IMR-90 (cell line): ENCODE data around the gene PRKCB. TPM values are rescaled to one million over a fixed set of nuclear protein-coding genes. Genes with fewer than 3 reads are reported as not detected.

Experiments used
- ATAC-seq: fragments of 200-7000 bp; cut with Tn5 transposase; 2 replicates; pipeline ENCODE4 v1.9.1; 2020; ENCODE audit warnings: low read depth, mild to moderate bottlenecking, moderate library complexity
- BruUV-seq: library from RNA; stranded (reverse); fragments of 400-500 nt; replicated peaks from 2 replicates; lab custom pipeline; 2021; lab: Mats Ljungman, UMichigan
- CTCF ChIA-PET: fragments of 300-600 bp; formaldehyde crosslinking; extraction: SDS; loops from one replicate; lab custom pipeline; 2021; ENCODE audit warnings: antibody characterized with exemption; lab: Yijun Ruan, JAX
- POLR2A ChIA-PET: fragments of 300-600 bp; sonication (Branson Sonifier 250); formaldehyde crosslinking; loops from one replicate; lab custom pipeline; 2022; ENCODE audit warnings: antibody characterized with exemption; ENCODE audit not compliant: unreplicated experiment; lab: Charles Lee
- DNase-seq: peaks from one replicate; pipeline ENCODE4 v3.0.0; 2013
- H2AFZ ChIP-seq: replicated peaks from 2 replicates; pipeline ENCODE3; 2013; ENCODE audit warnings: low read length, mild to moderate bottlenecking; ENCODE audit not compliant: poor library complexity
- H2AK5ac ChIP-seq: 2 replicates; pipeline ENCODE4 v1.6.1; 2013; ENCODE audit warnings: low read depth, low read length, inconsistent platforms
- H2AK9ac ChIP-seq: replicated peaks from 2 replicates; pipeline ENCODE3; 2013; ENCODE audit warnings: mild to moderate bottlenecking, low read depth, low read length, moderate library complexity; ENCODE audit not compliant: poor library complexity
- H2BK120ac ChIP-seq: 2 replicates; pipeline ENCODE4 v1.6.1; 2013; ENCODE audit warnings: low read depth, low read length, inconsistent platforms
- H2BK15ac ChIP-seq: 3 replicates; pipeline ENCODE4 v1.6.1; 2013; ENCODE audit warnings: low read depth, low read length, inconsistent platforms
- H2BK20ac ChIP-seq: 2 replicates; pipeline ENCODE4 v1.6.1; 2013; ENCODE audit warnings: low read depth, mild to moderate bottlenecking, inconsistent platforms, low read length, moderate library complexity
- H2BK5ac ChIP-seq: 2 replicates; pipeline ENCODE4 v1.6.1; 2013; ENCODE audit warnings: mild to moderate bottlenecking, low read depth, low read length, inconsistent platforms; ENCODE audit not compliant: poor library complexity, severe bottlenecking
- H3K14ac ChIP-seq: replicated peaks from 2 replicates; pipeline ENCODE4 v1.6.1; 2013; ENCODE audit warnings: low read depth, low read length, inconsistent platforms
- H3K18ac ChIP-seq: 2 replicates; pipeline ENCODE4 v1.6.1; 2013; ENCODE audit warnings: low read depth, low read length, control low read depth
- H3K23ac ChIP-seq: 2 replicates; pipeline ENCODE4 v1.6.1; 2013; ENCODE audit warnings: low read depth, low read length, inconsistent platforms
- H3K27ac ChIP-seq: 2 replicates; pipeline ENCODE4 v1.5.1; 2013; ENCODE audit warnings: mild to moderate bottlenecking, control low read depth, low read length; ENCODE audit not compliant: insufficient read depth
- H3K27me3 ChIP-seq: 2 replicates; pipeline ENCODE4 v1.6.1; 2013; ENCODE audit warnings: low read length; ENCODE audit not compliant: control insufficient read depth, insufficient read depth
- H3K36me3 ChIP-seq: 2 replicates; pipeline ENCODE4 v1.6.1; 2013; ENCODE audit warnings: low read length, mixed read lengths; ENCODE audit not compliant: control insufficient read depth, insufficient read depth
- H3K4ac ChIP-seq: 2 replicates; pipeline ENCODE4 v1.6.1; 2013; ENCODE audit warnings: low read depth, low read length, inconsistent platforms
- H3K4me1 ChIP-seq: 2 replicates; pipeline ENCODE4 v1.6.1; 2013; ENCODE audit warnings: low read length, mixed read lengths; ENCODE audit not compliant: control insufficient read depth, insufficient read depth
- H3K4me2 ChIP-seq: 2 replicates; pipeline ENCODE4 v1.6.1; 2013; ENCODE audit warnings: low read depth, mild to moderate bottlenecking, control low read depth, low read length, moderate library complexity
- H3K4me3 ChIP-seq: 2 replicates; pipeline ENCODE4 v1.5.1; 2013; ENCODE audit warnings: low read depth, mild to moderate bottlenecking, control low read depth, low read length, moderate library complexity; ENCODE audit not compliant: insufficient read depth
- H3K56ac ChIP-seq: 2 replicates; pipeline ENCODE4 v1.6.1; 2013; ENCODE audit warnings: low read length, inconsistent platforms; ENCODE audit not compliant: insufficient read depth; ENCODE audit errors: extremely low read depth
- H3K79me1 ChIP-seq, 2 experiments: 2 replicates each; pipeline ENCODE4 v1.6.1; 2013; ENCODE audit warnings: low read length in 2 of 2, inconsistent platforms in 1 of 2, low read depth in 1 of 2
- H3K9ac ChIP-seq: 2 replicates; pipeline ENCODE4 v1.6.1; 2013; ENCODE audit warnings: low read depth, low read length, control low read depth
- H3K9me1 ChIP-seq: 2 replicates; pipeline ENCODE4 v1.6.1; 2013; ENCODE audit warnings: low read length, inconsistent platforms; ENCODE audit not compliant: insufficient read depth
- H3K9me3 ChIP-seq: 2 replicates; pipeline ENCODE4 v1.6.1; 2013; ENCODE audit warnings: low read length; ENCODE audit not compliant: control insufficient read depth, insufficient read depth
- H4K20me1 ChIP-seq: 2 replicates; pipeline ENCODE4 v1.6.1; 2013; ENCODE audit warnings: low read length, inconsistent platforms; ENCODE audit not compliant: insufficient read depth
- H4K5ac ChIP-seq: 2 replicates; pipeline ENCODE4 v1.6.1; 2013; ENCODE audit warnings: mild to moderate bottlenecking, low read depth, low read length, control low read depth
- H4K8ac ChIP-seq, 2 experiments: 2 replicates each; pipeline ENCODE4 v1.6.1; 2013; ENCODE audit warnings: low read depth in 2 of 2, low read length in 2 of 2, control low read depth in 1 of 2, inconsistent platforms in 1 of 2
- H4K91ac ChIP-seq: 2 replicates; pipeline ENCODE4 v1.6.1; 2013; ENCODE audit warnings: low read depth, low read length, inconsistent platforms; ENCODE audit not compliant: insufficient read depth
- BHLHE40 ChIP-seq: fragments of 150-350 bp; IDR thresholded peaks from 2 replicates; pipeline ENCODE4 v1.6.1; 2016; ENCODE audit warnings: mild to moderate bottlenecking, low read depth, low read length
- CEBPB ChIP-seq: IDR thresholded peaks from 2 replicates; pipeline ENCODE4 v1.6.1; 2012; ENCODE audit warnings: low read depth, low read length, improper control_type of control experiment
- CHD1 ChIP-seq: IDR thresholded peaks from 2 replicates; pipeline ENCODE4 v1.6.1; 2012; ENCODE audit warnings: low read depth, low read length, improper control_type of control experiment
- FOS ChIP-seq: fragments of 150-350 bp; IDR thresholded peaks from 2 replicates; pipeline ENCODE4 v1.6.1; 2016; ENCODE audit warnings: low read depth, low read length
- MAFK ChIP-seq: IDR thresholded peaks from 2 replicates; pipeline ENCODE4 v1.6.1; 2012; ENCODE audit warnings: low read depth, low read length, improper control_type of control experiment
- MAZ ChIP-seq: IDR thresholded peaks from 2 replicates; pipeline ENCODE4 v1.6.1; 2012; ENCODE audit warnings: low read depth, mild to moderate bottlenecking, low read length, improper control_type of control experiment, moderate library complexity, borderline replicate concordance
- MXI1 ChIP-seq: IDR thresholded peaks from 2 replicates; pipeline ENCODE4 v1.6.1; 2012; ENCODE audit warnings: low read depth, mild to moderate bottlenecking, low read length, moderate library complexity, borderline replicate concordance
- NFE2L2 ChIP-seq: fragments of 150-350 bp; IDR thresholded peaks from 2 replicates; pipeline ENCODE4 v1.6.1; 2016; ENCODE audit warnings: low read depth, mild to moderate bottlenecking, low read length
- POLR2A ChIP-seq: IDR thresholded peaks from 2 replicates; pipeline ENCODE4 v1.6.1; 2012; ENCODE audit warnings: mild to moderate bottlenecking, low read depth, low read length
- RAD21 ChIP-seq: IDR thresholded peaks from 2 replicates; pipeline ENCODE4 v1.6.1; 2012; ENCODE audit warnings: low read length, improper control_type of control experiment
- RCOR1 ChIP-seq: IDR thresholded peaks from 2 replicates; pipeline ENCODE4 v1.6.1; 2012; ENCODE audit warnings: mild to moderate bottlenecking, low read length, improper control_type of control experiment; ENCODE audit not compliant: insufficient replicate concordance
- WGBS, 2 experiments: methylation state at CpG; one replicate each; pipeline versions ENCODE4 v1.1.5 to v1.1.7; 2013; ENCODE audit warnings: missing lambda C conversion rate in 2 of 2; ENCODE audit not compliant: insufficient read length in 1 of 2; ENCODE audit errors: extremely low coverage in 2 of 2; 5-methylcytosine and 5-hydroxymethylcytosine counted together
- dilution Hi-C: fragments of 300-500 bp; cut with HindIII; formaldehyde crosslinking; loops from one replicate; pipeline ENCODE4 v1.14.3; 2018; ENCODE audit warnings: low sequenced_read_pairs; ENCODE audit not compliant: unreplicated experiment
- in situ Hi-C: fragments of 300-500 bp; cut with MboI; formaldehyde crosslinking; loops from 3 replicates; pipeline ENCODE4 v1.14.3; 2019; ENCODE audit warnings: low sequenced_read_pairs, inconsistent platforms, mixed read lengths
- intact Hi-C: fragments of 100-400 bp; cut with micrococcal nuclease; formaldehyde crosslinking; loops from 2 replicates; pipeline ENCODE4 v1.10.0; 2022
- polyA plus RNA-seq, 3 experiments: library from polyadenylated mRNA; depleted of rRNA; stranded (reverse); fragments of >200 nt; gene quantifications; 2 replicates each; pipeline ENCODE4 v1.2.3, GENCODE V29; 2012; ENCODE audit warnings: low replicate concordance in 1 of 3
- total RNA-seq: library from RNA; depleted of rRNA; stranded (reverse); fragments of >200 nt; gene quantifications from 2 replicates; pipeline ENCODE4 v1.2.3, GENCODE V29; 2012
- TF ChIP-seq, protein P1 (sequence below): conservative IDR thresholded peaks from 2 replicates; pipeline ENCODE4 v1.5.1; 2012; ENCODE audit warnings: mild to moderate bottlenecking, low read depth, low read length, improper control_type of control experiment
- TF ChIP-seq, protein P2 (sequence below): fragments of 150-350 bp; IDR thresholded peaks from 2 replicates; pipeline ENCODE4 v1.6.1; 2016; ENCODE audit warnings: low read depth, mild to moderate bottlenecking, low read length, moderate library complexity, borderline replicate concordance
- TF ChIP-seq, protein P3 (sequence below): fragments of 150-350 bp; IDR thresholded peaks from 2 replicates; pipeline ENCODE4 v1.6.1; 2017; ENCODE audit warnings: mild to moderate bottlenecking, antibody characterized with exemption, low read length, low read depth

PRKCB gene
- total and polyA plus RNA-seq, 2 of the 4 experiments (the other 2 are of a cell fraction), result under 0.01 TPM; not detected in 1

DNA sequence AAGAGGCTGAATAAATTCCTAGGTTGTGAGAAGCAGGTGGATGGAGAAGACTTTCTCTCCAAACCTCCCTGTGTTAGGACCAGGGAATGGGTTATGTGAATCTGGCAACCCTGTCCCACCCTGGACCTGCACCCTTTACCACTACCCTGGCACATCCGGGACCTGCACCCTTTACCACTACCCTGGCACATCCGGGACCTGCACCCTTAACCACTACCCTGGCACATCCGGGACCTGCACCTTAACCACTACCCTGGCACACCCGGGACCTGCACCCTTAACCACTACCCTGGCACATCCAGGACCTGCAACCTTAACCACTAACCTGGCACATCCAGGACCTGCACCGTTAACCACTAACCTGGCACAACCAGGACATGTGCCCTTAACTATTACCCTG lies 213.3 kb downstream of the PRKCB start:
- H3K79me1 ChIP-seq, result no peaks in the 10 kb centered on the region
- H4K5ac ChIP-seq, result no peak overlapping the region
- no peak overlapping the region for H4K91ac ChIP-seq
- no peak overlapping the region for H3K27ac ChIP-seq
- no peak overlapping the region for H4K8ac ChIP-seq
- WGBS, 2 experiments, result 79% methylated on average over 2 of the region's 5 CpGs; no CpG with 5 or more reads in 1 of the 2 experiments
- intact Hi-C loops, result no loop called here
- no peak overlapping the region for H3K23ac ChIP-seq
- TF ChIP-seq POLR2A (no peak), MXI1 (no peak), NFE2L2 (no peak), MAZ (no peak), MAFK (no peak), RAD21 (no peak), CHD1 (no peak), RCOR1 (no peak), CEBPB (no peak), FOS (no peak), BHLHE40 (no peak)
- TF ChIP-seq, protein P1, sequence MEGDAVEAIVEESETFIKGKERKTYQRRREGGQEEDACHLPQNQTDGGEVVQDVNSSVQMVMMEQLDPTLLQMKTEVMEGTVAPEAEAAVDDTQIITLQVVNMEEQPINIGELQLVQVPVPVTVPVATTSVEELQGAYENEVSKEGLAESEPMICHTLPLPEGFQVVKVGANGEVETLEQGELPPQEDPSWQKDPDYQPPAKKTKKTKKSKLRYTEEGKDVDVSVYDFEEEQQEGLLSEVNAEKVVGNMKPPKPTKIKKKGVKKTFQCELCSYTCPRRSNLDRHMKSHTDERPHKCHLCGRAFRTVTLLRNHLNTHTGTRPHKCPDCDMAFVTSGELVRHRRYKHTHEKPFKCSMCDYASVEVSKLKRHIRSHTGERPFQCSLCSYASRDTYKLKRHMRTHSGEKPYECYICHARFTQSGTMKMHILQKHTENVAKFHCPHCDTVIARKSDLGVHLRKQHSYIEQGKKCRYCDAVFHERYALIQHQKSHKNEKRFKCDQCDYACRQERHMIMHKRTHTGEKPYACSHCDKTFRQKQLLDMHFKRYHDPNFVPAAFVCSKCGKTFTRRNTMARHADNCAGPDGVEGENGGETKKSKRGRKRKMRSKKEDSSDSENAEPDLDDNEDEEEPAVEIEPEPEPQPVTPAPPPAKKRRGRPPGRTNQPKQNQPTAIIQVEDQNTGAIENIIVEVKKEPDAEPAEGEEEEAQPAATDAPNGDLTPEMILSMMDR, result no peak
- TF ChIP-seq, protein P2, sequence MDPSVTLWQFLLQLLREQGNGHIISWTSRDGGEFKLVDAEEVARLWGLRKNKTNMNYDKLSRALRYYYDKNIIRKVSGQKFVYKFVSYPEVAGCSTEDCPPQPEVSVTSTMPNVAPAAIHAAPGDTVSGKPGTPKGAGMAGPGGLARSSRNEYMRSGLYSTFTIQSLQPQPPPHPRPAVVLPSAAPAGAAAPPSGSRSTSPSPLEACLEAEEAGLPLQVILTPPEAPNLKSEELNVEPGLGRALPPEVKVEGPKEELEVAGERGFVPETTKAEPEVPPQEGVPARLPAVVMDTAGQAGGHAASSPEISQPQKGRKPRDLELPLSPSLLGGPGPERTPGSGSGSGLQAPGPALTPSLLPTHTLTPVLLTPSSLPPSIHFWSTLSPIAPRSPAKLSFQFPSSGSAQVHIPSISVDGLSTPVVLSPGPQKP, result no peak
- TF ChIP-seq, protein P3, sequence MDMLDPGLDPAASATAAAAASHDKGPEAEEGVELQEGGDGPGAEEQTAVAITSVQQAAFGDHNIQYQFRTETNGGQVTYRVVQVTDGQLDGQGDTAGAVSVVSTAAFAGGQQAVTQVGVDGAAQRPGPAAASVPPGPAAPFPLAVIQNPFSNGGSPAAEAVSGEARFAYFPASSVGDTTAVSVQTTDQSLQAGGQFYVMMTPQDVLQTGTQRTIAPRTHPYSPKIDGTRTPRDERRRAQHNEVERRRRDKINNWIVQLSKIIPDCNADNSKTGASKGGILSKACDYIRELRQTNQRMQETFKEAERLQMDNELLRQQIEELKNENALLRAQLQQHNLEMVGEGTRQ, result no peak
- H3K18ac ChIP-seq, result no peak overlapping the region
- H3K9me3 ChIP-seq, result no peaks in the 10 kb centered on the region
- in situ Hi-C loops, result no loop called here
- no peak overlapping the region for H3K4ac ChIP-seq
- DNase-seq (no peak), ATAC-seq (no peak)
- H3K14ac ChIP-seq, result no peak overlapping the region
- H2BK20ac ChIP-seq, result no peak overlapping the region
- no TSS peak for BruUV-seq
- no peaks in the 10 kb centered on the region for H3K36me3 ChIP-seq
- no peak overlapping the region for H3K4me3 ChIP-seq
- H4K20me1 ChIP-seq, result no peaks in the 10 kb centered on the region
- no peak overlapping the region for H2AK9ac ChIP-seq
- no peak overlapping the region for H2AK5ac ChIP-seq
- no peak overlapping the region for H3K4me2 ChIP-seq
- no peak overlapping the region for H2BK120ac ChIP-seq
- dilution Hi-C loops, result no loop called here
- H3K56ac ChIP-seq, result no peak overlapping the region
- no peak overlapping the region for H2BK15ac ChIP-seq
- ChIA-PET CTCF (no interaction called here), POLR2A (no interaction called here)
- no peaks in the 10 kb centered on the region for H3K9me1 ChIP-seq
- H2BK5ac ChIP-seq, result no peak overlapping the region
- H2AFZ ChIP-seq, result no peak overlapping the region
- no peaks in the 10 kb centered on the region for H3K4me1 ChIP-seq
- no peak overlapping the region for H3K9ac ChIP-seq
- no peaks in the 10 kb centered on the region for H3K27me3 ChIP-seq
